Activated CD8-positive, alpha-beta memory T cell treated with anti-CD3 and anti-CD28 coated beads, Interleukin-2, amount 50 U/mL, for 24 hours (primary cell): ENCODE measurements around the gene NPAS3.

Experiments
- DNase-seq: peaks from one replicate; pipeline ENCODE4 v3.0.0-alpha.2; 2020; ENCODE audit errors: extremely low read depth

NPAS3 gene

DNA sequence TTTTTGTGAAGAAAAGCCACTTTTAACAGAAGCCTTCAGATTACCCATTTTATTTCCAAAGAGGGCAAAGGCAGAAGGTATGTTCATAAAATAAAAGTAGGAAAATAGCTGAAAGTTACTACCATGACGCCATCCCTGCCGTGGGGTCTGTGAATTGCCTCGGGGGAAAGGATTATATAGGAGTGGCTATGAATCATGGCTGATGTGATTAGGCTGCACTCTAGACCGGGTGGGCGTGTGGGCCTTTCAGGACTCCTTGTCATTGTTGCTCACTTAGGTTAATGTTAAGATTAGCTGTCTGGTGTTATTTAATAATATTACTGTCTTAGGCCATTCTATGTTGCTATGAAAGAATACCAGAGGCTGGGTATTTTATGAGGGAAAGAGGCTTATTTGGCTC lies 816.7 kb downstream of the NPAS3 start:
- DNase-seq, result no peak

- DNase-seq, result no peak
Measured at GRCh38 chr14:33756833-33757232, 818.2 kb downstream of the NPAS3 start.

DNA sequence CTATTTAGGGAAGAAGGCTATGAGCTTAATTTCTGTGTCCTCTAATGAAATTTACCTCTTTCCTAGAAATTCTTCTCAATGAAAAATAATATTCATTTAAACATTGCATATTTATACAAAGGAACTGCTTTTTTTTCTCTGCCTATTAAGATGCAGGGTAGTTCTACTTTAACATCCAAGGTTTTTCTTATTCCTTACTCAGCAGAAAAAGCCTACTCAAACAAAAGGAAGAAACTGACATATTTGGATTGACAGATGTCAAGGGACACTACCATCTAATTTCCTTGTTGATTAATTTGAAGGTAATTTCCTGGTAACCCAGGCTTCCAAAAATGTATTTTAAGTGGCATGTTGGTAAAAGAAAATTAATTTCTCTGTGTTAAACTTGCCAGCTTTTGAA lies 819.9 kb downstream of the NPAS3 start:
- DNase-seq, result no peak

DNA sequence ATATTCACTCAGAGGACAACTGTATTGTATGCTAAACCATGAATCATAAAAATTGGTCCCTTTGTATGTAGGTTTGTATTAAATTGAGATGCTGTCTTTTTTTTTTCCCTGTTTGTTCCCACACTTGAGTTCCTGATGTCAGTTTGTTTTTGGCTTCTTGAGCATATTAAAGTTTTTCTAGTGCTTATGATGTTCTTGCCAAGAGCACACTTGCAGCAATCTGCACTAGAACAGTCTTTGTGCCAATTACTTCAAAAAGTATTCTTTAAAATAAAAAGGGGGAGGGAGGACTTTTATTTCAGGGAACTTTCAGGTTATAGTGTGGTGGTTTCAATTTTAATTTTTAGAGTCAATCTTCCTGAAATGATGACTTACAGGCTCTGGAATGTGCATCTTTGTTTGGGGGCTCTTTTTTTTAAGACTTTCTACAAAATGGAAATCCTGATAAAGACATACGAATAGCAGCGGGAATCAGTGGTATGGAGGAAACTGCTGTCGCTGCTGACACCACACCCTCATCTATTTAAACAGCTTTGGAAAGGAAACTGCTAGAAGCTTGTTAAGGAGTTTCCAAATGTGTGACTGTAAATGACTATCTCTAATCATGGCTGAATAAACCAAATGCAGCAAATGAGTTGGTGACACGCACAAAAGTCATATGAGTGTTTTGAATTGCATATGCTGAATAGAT lies 823.6 kb downstream of the NPAS3 start:
- no peak for DNase-seq

DNA sequence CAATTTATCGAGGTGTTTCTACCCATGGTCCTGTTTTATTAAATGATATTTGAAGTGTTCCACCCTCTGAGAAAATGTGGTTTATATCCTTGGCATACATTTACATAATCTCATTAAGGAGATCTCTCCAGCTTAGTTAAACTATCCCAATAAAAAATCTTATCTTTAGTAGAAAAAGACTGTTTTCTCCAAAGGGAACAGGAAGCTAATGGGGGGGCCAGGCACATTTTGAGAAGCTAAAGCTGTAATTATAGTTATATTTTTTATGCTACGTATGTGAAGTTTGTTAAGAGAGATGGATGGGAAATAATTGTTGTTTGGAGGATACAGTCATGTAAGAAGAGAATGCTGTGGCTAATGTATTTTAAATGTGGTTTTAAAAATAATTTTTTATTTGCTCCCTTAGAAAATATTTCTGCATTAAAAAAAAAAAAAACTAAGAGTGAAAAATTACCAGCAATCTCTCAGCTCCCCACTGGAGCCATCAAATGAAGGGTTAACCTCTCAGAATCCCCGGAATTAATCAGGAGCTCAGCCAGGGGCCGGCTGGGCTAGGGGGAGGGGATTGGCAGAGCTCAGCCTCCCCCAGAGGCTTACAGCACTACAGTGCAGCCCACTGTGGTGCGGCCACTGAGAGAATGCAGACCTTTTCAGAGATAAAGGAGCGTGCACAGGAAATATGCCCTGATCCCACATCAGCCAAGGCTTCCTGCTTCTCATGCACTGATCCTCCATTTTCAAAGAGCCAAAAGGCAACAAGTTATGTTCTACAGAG lies 826.4 kb downstream of the NPAS3 start:
- no peak for DNase-seq

DNA sequence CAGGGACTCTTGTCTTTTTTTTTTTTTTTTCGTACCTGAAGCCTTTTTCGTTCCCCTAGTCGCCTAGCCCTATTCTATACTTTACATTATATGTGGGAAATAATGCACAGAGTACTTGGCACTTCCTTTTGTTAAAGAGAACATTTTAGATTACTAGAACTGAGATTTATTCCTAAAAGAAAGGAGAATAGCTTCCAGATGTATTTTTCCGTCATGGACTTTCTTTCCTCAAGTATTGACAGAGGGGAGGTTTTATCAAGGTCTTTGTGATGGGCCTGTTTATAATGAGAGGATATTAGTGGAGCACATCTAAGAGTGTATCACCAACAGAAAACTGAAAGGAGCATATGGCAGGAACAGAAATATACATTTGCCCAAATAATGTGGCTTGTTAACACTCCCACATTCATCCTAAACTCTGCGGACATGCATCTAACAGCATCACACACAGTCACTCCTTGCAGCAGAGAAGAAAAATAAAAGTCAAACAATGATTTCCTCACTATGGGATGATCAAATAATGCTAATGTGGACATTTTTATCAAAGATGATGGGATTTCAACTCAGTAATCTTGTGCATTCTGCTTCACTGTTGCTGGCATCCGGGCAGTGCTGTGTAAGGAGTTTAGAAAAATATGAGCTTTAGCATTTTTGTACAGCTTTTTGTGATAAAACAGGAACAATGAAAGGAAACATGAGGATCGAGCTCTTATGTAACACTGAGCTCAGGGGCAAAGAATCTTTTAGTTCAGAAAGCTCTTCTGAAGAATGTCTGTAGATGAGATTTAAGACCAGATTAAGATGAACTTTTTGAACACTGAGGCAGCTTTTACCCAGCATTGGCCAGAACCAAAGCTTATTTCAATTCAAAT lies 829.1 kb downstream of the NPAS3 start:
- no peak for DNase-seq

DNA sequence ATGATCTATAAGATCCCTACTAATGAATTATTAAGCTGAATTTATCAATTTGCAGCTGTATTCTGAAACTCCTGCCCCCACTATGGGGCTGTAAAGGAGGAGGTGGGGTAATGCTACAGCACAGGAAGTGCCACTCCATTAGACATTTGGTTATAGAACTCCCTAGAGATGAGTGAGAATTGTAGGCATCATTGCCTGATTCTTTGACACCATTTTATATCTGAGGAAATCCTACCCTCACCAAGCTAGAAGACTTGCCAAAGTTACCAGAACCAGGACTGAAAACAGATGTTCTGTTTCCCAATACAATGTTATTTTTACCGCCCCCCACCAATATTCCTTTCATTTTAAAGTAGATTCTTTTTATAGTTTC lies 829.8 kb downstream of the NPAS3 start:
- DNase-seq, result no peak

DNA sequence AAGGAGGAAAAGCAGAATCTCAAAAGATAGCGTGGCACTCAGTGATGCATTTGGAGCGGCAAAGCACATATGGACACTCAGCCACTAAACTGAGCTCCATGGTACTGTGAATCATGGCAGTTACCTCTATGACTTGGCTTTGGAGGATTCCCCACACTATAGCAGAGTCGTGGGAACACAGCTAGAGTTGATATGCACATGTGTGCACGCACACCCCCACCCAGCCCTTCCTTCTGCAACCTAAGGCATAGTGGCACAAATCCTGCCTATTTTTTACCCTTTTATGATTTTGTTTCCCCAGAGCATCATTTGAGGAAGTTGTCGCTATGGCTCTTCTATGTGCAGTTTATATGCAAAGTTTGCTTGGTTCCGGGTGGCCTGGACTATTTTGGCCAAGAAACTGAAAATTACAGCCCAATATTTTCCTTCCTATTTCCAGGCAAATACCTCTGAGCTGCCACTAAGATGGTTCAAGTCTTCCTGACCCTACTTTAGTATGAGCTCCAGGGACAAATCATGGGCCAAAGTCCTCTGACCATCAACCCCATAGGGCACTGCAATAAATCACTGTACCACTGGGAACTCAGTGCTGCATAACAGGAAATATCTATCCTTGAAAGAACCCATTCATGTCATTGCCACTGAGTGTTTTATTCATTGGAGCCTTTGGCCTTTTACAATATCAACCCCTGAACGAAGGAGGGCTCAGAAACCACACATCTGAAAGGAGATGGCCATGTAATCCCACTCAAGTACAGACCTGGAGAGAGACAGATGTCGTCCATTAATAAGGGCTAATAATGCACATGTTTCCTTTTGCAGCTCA lies 834.7 kb downstream of the NPAS3 start:
- DNase-seq, result no peak

- no peak for DNase-seq
Measured at GRCh38 chr14:33774161-33774560, 835.5 kb downstream of the NPAS3 start.

DNA sequence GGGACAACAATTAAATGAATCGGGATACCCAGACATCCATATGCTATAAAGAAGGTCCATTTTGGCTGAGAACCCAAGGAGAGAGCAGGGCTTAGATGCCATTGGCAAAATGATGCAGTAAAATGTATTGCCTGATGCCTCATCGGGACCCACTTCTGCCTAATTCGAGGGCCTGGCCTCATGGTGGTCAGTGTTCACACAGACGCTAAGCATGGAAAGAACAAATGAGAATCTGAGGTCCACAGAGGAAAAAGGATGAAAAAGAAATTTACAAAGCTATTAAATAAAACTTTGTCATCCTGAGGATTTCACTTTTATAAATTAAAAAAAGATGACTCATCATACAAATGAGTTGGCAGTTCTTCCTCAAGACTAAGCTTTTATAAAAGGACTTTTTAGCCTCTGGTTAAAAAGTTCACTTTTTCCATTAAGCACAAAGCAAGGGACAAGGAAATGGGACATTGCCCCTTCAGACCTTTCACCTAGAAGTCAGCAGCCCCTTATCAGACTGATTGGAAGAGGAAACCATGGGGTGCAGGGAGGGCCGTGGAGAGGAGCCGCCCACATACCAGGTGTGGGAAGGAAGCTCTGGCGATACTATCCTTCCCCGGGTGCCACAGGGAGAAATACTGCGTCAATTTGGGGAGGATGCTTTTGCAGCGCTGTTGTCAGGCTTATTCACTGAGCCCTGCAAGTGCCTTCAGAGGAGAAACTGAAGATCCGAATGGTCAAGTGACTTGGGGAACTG lies 836.2 kb downstream of the NPAS3 start:
- DNase-seq, result no peak

GRCh38 chr14:33776871-33777270 lies 838.2 kb downstream of the NPAS3 start:
- DNase-seq, result no peak

GRCh38 chr14:33777681-33778080 lies 839.0 kb downstream of the NPAS3 start:
- no peak for DNase-seq

DNA sequence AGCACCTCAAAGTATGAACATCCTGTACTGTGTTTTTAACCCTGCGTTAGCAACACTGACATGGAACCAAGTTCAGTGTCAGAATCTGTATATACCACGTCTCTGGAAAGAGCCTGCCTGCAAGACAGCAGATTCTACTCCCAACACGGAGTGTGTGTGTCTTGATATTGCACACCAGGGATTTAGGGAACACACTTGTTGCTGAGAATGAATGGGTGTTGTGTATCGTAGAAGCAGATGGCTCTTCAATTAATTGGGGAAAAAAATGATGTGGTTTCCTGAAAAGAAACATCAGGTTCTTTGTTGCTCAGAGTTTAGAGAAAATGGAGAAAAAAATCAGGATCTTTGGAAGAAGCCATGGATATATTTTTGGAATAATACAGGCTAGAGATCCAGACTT lies 841.4 kb downstream of the NPAS3 start:
- no peak for DNase-seq

DNA sequence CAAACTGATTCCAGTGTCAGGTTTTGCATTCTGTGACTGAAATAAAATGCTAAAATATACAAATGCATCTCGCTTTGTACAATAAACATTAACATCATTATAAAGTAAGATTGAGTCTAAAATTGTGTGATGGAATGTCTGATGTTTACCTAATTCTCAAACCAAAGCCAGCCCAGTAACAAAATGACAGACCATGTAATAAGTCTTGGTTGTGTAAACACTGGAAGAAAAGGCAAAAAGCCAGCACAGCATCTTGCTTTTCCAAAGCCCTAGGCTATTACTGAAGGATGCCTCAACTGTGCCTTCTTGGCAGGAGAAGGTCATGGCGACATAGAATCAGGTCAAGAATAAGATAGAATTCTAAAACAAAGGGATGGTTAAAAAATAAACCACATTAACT lies 842.6 kb downstream of the NPAS3 start:
- DNase-seq, result no peak

DNA sequence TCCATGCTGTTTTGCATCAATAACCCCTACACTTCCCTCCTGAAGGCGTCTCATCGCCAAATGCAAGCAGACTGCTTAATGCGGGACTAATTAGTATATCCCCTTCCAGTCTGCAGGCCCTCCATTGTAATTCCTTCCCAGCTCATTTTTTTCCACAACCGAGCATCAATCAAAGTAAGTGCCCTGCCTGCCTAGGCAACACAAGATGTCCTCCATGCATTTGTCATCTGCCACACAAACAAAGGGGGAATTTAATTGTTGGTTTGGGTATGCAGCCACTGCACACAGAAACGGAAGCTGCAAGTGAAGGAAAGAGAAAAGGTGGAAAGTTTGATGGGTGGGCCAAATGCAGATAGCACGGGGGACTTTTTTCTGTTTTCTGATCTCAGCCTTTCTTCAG lies 844.2 kb downstream of the NPAS3 start:
- DNase-seq, result no peak

DNA sequence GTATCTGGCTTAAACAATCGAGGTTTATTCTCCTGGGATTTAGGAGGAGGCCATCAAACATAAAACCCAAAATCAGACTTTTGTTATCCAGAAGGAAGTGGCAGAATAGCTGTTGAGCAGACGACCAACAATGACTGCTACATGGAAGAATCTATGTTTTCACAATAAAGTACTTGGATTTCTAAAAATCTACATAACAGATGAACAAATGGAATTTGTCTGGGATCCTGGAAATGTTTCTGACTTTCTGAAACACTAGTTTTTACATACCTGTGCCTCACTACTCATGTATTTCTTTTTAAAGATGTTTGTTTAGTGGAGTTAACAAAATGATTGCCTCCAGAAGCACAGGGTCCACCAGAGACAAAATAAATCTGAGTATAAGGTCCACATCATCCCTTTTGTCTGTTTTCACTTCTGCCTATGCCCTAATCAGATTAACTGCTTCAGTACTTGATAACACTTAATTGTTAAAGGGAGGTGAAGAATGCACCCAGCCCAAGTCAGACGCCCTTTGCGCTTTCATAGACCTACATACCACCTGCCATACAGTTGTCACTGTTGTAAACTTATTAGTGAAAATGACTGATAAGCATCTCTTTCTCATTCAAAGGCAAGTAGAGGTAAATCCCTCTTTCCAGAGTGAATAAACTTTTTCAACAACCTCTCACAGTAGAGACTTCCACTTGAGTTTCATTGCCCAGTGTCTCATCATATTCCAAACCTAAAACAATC lies 847.6 kb downstream of the NPAS3 start:
- no peak for DNase-seq

DNA sequence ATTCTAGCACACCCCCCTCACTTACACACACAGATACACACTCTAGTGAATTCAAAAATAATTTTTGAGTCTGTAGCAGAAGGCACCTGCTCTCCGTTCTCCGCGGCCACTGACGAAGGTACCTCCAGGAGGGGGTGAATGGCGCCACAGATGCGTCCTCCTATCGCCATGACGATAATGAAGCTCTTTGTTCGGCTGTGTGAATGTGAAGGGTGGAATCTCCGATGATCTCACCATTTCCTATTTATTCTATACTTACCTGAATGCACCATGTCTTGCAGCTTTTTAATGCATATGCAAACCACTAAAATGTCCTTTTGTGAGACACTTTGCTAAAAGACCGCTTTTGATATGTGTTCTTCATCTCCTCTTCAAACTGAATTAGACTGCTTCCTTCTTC lies 849.5 kb downstream of the NPAS3 start:
- no peak for DNase-seq

- DNase-seq, result no peak
Measured at GRCh38 chr14:33790996-33791395, 852.3 kb downstream of the NPAS3 start.

DNA sequence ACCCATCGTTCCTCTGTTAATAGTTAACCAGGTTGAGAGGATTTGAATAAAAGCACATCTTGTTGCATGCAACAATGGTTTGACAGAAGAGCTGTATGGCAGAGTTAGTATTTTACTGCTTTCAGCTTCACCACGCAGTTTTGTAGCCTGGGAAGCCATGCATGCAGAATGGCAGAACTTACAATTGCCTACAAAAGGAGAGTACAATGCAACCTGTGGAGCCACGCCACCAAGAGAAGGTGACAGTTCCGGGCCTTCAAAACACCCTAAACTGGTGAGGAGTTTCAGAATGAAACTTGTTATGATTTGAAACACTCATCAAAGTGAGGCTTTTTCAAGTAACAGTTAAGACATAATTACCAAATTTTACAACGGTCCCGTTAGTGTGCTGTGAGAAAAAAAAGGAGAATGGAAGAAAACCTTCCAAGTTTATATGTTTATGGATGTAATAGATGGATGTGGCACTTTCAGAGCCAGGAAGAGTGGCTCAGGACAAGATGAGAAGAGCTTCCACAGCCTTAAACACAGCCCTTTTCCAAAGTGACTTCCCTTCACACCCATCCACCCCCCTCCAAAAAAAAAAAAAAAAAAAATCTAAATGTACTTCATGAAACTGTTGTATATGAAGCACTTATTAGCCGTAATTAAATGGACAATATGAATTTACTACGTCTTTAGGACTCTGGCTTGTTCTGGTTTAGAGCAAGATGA lies 853.5 kb downstream of the NPAS3 start:
- DNase-seq, result no peak
